ENCODE results near the gene CAMTA1.
"Not testable (repeated sequence)": the region's sequence is repeated elsewhere in the genome, so short reads cannot be mapped to it uniquely, and the experiment has no call there.

CAMTA1 gene

DNA sequence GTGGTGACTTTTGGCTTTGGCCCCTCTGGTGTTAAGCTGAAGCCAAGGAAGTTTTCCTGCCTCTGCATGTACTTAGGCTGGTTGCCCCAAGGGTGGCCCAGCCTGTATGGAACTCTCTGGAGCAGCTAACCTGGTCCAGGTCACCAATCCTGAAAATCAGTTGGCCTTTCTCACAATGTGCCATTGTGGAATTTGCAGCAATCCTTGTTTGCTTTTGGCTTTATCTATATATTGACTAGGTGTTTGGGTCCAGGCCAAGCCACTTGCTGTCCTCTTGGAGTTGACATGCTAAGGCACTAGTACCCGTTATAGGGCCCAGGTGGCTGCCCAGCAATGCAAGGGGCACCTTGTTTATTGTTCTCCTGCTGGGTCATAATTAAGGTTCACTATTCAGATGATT lies 124.6 kb downstream of the CAMTA1 start:
- no peak for DNase-seq

DNA sequence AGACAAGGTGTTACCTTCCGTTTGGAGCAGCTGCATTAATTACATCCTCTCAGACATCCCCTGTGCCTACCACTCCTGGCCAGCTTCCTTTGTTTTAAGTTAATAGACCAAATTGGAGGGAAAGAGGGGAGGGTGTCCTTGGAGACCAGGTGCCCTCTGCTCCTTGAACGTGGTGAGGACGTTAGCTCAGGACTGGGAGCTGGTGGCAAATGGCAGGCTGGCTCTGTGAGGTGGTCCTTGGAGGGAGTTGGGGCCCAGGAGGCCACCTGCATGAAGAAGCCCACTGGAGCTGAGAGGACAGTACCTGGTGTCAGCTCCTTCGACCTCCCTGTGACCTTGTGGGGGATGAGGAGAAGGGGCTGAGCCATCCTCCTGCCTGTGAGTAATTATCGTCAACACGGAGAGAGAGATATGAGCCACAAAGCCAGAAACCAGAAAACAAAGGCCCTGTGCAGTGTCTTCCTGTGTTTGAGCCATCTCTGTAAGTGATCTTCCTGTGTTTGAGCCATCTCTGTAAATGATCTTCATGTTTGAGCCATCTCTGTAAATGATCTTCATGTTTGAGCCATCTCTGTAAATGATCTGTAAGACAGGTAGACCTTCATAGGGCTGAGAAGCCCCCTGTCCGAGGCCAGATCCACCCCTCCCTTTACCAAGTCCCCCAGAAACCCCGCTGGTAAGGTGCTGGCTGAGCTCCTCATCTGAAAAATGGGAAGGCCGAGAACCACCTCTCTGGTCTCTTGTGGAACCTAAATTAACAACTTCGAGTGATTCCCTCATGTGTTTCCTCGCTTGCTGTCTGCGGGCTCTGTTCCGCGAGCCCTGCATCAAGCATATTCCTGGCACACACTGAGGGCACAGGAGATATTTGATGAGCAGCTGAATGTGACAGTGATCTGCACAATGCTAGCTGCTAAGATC lies 126.0 kb downstream of the CAMTA1 start:
- DNase-seq: no peak

DNA sequence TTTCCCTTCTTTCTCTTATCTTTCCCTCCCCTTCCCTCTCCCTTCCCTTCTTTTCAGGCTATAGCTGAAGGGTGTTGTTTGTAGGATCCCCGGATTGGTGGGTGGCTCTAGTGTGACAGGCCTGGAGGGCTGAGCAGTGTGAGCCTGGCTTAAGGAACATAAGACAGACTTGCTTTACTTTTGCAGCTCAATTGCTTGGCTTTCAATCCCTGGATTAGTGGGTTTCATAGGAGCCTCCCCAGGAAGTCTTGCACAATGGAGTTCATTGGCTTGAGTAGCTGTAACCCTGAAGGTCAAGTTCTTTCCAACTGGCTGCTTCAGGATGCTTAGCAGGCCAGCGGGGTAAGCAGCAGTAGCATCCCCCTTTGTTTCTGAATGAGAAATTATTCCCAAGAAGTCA lies 126.7 kb downstream of the CAMTA1 start:
- DNase-seq: no peak

DNA sequence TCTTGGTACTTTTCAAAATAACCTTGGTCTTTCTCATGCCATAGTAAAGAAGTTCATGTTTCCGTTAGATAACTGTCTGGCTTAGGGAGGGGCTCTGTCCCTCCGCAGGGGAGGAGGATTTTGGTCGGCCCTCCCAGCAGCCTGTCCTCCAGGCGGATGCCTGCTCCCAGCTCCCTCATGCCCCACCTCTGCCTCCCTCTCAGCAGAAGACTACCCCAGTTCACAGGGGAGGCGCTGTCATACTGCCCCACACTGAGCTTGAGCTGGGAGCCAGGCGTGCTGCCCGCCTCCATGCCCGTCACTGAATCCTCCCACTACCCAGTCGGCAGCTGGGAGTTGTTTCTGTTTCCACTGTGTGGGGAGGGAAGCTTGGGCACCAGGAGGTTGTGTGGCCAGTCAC lies 127.3 kb downstream of the CAMTA1 start:
- no peak for DNase-seq

DNA sequence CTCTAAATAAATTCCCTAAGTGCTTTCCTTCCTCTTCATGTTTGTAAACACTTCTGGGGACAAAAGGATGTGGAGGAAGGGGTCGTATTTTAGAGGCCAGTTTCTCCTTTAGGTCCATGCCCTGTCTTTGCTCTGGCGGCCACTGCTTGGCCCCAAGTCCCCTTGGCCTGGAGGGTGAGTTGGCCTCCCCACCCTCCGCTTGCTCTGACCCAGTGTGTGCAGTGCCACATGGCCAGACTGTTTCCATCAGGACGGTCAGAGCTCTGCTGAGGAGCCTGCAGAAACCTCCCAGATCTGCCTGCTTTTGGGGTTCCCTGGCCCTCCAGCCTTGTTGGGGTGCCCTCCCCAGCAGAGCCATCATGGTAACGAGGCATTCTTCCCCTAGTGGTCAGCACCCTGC lies 127.8 kb downstream of the CAMTA1 start:
- no peak for DNase-seq

DNA sequence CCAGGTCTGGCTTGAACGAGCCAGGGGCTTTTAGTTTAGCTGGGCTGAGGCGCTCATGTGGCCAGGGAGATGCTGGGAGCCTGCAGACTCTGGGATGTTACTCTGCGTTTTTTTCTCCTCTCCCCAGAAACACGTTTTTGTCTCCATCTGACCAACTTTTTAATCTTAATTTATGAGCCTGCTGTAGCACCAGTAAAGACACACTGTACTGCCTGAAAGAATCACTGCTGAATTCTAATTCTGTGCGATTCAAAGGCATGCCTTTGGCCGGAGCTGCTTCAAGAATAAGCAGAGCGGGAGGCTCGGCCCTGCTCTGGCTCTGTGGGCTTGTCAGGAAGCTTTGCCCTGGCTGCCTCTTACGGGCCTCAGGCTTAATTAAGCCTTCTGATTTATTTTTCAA lies 129.5 kb downstream of the CAMTA1 start:
- no peak for DNase-seq

DNA sequence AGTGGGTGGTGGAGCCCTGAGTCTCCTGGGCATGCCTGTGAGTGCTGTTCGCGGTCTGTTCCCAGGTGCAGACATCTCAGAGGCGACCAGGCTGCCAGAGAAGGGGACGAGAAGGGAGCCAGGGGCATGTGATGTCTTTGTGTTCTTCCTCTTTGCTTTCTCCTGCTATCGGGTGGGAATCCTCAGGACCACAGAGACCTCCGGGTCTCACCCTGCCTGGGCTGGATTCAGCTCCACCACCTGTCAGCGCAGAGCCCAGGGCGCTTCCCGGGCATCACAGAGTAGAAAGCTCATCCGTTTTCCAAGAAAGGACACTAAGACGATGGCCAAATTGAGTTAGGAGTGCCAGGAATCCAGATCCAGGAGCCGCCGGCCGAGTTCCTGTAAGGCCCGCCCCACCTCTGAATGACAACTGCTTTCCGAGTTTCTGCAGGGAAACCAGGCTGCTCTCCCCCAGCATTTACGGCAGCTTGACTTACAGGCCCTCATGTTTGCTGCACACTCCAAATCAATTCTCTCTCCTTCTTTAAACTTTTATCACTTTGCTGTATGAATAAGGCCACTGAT lies 130.8 kb downstream of the CAMTA1 start:
- no peak for DNase-seq

DNA sequence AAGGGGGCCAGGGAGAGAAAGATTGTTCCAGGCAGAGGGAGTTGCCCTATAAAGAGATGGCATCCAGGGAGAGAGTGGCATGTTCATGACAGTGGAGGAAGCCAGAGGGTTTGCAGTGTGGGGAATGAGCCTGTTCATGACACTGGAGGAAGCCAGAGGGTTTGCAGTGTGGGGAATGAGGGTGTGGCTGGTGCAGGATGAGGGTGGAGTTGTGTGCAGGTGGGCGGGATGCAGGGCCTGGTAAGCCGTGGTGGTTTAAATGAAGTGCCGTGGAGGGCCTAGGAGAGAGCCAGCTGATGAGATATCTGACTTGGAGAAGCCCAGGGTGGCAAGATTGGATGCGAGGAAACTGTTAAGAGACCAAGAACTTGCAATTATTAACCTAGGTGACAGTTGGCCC lies 131.8 kb downstream of the CAMTA1 start:
- no peak for DNase-seq

DNA sequence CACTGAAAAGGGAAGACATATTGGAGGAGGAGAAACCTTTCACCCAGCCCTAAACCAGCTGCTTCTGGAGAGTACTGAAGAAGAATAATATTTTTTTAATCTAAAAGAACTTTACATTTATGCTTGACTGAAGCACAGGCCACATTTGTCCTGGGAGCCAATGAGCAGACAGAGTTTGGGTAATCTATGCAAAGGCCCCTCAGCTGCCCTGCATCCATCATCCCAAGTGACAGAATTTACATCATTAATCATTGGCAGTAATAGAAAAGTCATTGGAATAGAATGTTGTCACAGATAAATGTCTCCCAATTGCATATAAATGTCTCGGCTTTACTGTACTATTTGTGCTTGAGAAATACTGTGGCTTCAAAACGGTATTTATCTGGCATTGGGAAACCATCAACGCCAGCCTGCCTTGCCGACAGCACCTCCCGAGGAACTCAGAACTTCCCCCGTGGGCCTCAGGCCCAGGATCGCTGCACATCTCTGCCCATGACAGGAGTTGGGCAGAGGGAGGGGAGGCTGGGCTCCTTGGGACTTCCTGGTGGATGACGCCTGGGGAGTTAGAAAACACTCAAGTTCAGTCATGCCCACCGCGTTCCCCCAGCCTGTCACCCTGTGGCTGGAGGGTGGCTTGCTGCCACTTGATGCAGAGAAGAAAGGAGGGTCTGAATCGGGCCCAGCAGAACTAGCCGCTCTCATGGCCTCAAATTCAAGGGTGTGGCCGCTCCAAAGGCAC lies 133.1 kb downstream of the CAMTA1 start:
- no peak for DNase-seq

DNA sequence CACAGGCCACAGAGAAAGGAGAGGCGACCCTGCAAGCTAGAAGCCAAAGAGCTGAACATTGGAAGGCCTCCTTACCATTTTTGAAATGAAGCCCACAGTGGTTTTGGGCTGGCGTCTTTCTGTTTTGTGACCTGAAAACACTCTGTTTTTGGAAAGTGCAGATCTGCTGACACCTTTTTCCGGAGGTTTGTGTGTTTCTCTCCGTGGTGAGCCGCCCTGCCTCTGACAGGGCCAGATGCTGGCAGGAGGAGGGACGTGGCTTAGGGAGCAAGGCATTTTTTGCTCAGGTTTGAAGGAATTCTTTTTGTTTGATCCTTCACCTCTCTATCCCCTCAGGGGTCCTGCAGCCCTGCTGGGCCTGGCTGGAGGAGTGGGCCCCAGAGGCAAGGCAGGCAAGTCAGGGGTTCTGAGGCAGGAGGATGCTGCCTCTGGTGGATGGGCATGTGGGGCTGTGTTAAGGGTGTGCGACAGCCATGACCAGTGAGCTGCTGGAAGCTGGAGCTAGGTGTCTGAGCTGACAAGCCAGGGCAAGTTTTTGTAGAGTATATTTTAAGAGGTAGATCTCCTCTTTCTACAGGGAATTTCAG lies 133.8 kb downstream of the CAMTA1 start:
- DNase-seq: no peak

DNA sequence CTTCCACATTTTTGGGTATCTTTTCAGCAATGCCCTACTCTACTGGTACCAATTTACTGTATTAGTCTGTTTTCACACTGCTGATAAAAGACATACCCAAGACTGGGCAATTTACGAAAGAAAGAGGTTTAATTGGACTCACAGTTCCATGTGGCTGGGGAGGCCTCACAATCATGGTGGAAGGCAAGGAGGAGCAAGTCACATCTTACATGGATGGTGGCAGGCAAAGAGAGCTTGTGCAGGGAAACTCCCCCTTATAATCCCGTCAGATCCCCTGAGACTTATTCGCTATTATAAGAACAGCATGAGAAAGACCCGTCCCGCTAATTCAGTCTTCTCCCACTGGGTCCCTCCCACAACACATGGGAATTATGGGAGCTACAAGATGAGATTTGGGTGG lies 136.3 kb downstream of the CAMTA1 start:
- DNase-seq: not testable (repeated sequence)

DNA sequence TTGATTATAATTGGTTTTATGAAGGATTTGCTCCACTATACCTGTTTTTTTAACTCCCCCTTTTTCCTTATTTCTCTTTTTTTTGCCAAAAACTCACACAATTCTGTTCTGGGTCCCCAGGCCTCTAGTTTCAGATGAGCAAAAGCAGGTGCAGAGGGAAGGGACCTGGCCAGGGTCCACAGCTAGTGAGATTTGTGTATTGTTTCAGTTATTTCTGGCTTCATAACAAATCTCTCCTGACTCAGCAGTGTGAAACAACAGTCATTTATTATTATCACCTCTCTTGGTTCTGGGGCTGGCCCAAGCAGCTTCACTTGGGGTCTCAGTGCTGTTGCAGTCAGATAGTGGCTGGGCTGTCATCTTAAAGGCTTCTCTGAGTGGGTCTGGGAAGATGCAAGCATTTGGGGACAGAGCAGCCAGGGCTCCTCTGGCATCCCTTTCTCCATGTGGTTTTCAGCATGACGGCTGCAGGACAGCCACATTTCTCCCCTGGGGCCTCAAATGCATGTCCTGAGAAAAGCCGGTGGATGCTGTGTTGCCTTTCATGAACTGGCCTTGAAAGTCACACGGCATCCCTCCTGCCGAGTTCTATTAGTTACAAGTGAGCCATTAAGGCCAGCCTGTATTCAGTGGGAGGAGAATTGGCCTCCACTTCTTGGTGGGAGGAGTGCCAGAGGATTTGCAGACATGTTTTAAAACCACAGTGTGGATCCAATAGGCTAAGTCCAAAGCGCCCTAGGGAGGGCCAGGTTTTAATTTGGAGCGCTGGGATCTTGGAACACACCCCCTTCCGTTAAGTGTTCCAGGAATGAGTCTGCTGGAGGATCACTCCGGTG lies 137.1 kb downstream of the CAMTA1 start:
- DNase-seq: no peak

DNA sequence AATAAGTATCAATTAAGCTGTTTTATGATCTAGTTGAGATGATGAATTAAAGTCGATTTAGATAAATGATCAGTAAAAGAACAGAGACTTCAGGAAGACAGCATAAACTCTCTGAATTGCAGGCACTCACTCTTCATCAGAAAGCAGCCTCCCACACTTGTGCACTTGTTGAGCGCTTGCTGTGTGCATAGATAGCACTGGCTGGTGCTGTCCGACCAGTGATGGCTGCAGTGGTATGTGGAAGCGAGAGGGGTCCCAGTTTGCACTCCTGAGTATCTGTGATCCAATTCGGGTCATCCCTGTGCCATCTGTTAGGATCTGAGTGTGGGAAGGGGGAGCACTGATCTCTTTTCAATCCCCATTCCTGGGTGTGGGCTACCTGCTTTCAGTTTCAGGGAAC lies 137.8 kb downstream of the CAMTA1 start:
- DNase-seq: no peak

DNA sequence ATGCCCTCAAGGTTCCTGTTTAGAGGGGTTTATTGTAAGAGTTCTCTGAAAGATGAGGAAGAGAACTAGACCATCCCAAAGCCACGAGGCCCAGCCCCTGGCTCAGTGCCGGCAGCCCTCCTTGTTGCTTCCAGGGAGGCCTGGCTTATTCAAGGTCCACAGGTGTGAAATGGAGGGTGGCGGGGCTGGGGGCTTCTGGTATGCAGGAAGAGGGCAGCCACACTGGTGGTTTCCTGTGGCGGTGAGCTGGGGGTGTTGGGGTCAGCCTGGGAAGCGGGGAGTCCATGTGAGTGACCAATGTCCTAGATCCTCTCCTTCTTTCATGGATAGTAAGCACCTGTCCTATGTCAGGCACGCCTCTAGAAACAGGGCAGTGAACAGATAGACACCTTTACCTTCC lies 138.2 kb downstream of the CAMTA1 start:
- no peak for DNase-seq

DNA sequence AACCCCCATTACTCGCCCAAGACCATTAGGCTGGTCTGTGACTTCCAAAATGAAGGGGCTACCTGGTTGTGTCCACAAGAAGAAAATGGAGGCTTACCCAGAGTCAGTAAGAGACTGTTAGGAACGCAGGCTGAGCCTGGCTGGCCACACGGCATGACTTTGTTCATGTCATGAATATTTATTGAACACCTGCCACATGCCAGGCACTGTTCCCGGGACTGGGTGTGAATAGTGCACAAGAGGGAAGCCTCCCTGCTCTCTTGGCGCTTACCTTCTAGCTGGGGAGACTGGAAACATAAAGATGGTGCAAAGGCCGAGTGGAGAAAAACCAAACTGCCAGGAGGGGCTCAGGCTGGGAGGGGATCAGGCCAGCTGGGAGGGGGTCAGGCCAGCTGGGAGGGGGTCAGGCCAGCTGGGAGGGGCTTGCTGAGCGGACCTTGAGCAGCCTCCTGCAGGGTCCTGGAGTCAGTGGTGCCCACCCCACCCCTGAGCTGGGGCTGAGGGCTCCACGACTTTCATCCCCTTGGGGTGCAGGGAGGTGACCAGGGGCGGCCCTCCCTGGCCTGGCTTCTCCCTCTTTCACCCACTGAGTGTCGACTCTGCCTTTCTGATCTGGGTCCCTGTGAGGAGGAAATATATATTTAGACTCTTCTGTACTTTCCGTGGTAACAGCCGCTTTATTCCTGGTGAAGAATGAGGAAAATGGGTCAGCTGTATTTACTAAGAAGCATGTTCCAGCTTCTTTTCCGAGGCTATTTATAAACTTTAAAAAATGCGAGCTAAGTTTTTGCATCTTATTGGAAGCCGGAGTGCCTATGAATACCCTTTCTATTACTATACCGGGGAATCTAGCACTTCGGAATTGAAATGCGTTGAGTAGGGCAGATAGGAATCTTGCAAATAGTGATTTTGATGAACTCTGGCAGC lies 139.0 kb downstream of the CAMTA1 start:
- peak; percentile 6 for DNase-seq

DNA sequence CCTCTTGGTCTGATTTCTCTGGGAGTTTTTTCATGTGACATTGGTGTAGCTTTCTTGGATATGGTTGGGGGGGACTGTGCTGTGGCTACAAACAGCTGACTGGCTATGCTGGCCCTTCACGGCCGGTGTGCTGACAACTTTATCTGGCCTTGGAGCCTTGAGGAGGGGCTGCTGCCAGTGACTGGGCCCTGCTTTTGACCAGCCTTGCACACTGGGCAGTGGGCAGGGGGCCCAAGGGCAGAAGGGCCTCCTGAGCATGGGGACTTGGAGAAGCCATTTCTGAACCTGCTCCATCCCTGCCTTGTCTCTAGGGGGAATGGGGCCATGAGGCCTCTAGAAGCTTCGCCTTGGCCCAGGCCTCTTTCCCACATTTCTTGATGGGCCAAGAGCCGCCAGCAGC lies 139.6 kb downstream of the CAMTA1 start:
- no peak for DNase-seq

DNA sequence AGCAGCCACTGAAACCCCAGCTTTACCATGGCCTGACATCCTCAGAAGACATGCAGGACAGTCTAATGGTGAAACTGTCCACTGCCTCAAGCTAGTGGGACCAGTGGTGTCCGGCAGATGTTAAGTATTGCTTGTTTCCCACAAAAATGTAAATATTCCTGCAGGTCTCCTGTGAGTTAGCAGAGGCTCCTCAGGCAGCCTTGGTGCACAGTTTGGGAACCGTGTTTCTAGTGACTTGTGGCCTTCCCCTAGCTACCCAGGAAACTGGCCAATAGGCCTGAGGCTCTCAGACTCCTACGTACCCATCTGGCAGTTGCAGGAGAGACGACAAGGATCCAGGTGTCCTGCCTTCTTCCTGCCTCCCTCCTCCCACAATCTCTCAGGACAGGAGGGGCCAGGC lies 142.4 kb downstream of the CAMTA1 start:
- no peak for DNase-seq

DNA sequence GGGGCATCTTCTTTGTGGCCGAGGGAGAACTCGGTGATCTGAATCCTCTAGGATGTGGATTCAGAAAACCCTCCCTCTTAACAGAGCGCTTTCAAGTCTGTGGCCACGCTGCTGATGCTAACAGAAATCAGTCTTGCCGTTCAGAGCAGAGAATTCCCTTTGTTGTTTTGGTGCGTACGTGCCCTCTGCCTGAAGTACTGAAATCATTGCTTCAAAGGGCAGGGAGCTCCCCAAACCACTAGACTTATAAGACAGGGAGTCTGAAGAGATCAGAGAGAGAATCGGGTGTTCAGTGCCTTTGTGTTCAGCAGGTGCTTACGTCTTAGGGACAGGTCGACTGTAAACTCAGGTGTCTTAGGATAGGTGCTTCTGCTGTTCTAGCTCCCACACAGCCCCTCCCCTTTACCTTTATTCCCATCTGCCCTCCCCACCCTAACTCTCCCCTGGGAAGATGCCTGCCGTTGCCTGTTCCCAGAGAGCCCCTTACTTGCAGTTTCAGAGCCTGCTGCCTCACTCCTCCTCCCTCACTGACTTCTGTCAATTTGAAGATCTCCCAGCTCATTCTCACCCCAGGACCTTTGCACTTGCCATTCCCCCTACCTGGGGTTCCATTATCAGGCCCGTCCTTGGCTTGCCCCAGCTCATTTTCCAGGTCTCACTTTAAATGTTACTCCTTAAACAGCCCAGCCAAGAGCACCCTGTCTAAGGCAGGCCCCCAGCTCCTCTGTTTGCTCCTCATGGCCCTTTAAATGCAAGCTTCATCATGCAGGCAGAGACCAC lies 143.0 kb downstream of the CAMTA1 start:
- DNase-seq: no peak

DNA sequence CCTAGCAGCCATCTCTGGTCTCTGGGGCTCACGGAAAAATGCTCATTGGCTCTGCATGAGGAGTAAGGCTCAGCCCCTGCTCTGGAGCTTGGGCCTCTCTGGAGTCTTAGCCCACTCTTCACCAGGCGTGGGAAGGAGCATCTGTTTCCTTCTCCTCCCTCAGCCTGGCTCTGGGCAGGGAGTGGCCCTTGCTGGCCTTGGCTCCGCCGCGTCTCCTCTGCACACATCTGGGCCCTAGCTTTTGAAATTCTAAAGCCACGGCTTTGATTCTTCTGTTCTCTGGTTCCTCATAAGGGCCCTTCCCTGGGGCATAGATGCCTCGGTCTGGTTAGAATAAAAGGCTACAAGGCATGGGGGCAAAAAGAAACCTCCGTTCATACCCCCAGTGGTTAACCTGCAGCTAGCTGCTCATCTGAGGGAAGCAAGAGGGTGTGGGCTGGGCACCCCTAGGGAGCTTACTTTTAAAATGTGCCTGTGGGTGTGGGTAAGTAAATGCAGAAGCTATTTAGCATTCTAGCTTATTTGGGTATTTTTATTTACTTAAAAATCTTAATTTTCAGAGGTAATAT lies 145.6 kb downstream of the CAMTA1 start:
- DNase-seq: no peak

DNA sequence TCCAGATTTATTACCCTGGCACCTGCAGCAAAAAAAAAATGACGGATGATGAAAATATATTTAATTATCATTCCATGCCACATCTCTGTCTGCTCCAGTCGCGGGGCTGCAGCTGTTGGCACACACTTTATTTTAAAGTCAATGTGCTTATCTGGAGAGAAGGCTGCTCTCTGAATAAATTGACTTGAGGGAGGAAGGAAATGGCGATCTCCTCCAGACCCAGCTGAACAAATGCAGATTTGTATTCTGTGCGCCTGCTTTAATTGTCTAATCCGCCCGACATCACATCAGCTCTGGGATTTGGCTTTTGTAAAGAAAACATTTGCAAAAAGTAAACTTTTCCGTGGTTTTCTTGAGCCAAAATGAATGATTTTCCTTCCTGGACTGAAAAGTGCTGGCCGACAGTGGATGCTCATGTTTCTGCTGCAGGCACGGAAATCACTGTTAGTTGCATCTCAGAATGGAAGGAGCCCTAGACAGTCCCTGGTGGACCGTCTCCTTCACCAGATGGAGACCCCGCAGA lies 150.2 kb downstream of the CAMTA1 start:
- DNase-seq: no peak

Measured in NCI-H526 treated with DMSO at 0.1 percent for 48 hours (cell line).